ENCODE results near the gene NDE1.

The NDE1 gene

DNA sequence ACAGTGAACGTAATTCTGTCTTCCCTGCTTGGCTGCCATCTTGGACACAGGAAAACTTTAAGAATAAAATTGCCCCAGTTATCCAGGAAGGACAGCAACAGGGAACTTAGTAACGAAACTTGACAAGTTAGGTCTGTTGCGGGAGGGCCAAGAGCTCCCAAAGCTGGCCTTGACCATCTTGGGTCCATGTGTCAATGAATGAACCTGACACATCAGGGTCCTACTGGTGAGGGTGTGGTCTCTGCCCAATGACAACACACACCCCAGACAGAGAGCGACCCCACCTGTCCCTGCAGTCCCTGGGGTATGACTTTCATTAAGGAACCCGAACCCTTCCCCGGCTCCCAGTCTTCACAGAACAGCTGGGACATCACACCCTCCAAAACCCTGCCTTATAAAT lies 96.3 kb downstream of the NDE1 start:
- Histone ChIP-seq H4K8ac (ENCODE audit: low read depth, low read length) (no peak overlapping the region), H3K4me3 (ENCODE audit: low read length in 2 of 2) (no peak overlapping the region), H3K27ac (replicated peaks; ENCODE audit: low read length) (no peak overlapping the region), H2AFZ (ENCODE audit: low read length) (no peak overlapping the region), H2BK15ac (ENCODE audit: low read length) (no peak overlapping the region), H3K14ac (ENCODE audit: low read length) (peak overlapping the region; percentile 31), H2BK12ac (ENCODE audit: low read length) (no peak overlapping the region), H3K4me1 (ENCODE audit: control insufficient read depth in 2 of 2, insufficient read depth in 1 of 2, low read depth in 1 of 2, low read length in 2 of 2) (no peaks in the 10 kb centered on the region), H3K23ac (ENCODE audit: low read depth, low read length, poor library complexity) (no peak overlapping the region), H2BK120ac (ENCODE audit: low read depth, low read length) (no peak overlapping the region), H3K9me3 (replicated peaks in 1 of 2; ENCODE audit: control insufficient read depth in 2 of 2, insufficient read depth in 1 of 2, low read depth in 1 of 2, low read length in 2 of 2) (no peaks in the 10 kb centered on the region), H3K27me3 (ENCODE audit: control insufficient read depth in 3 of 3, insufficient read depth in 3 of 3, low read depth in 1 of 3, low read length in 3 of 3) (no peaks in the 10 kb centered on the region), H3K4me2 (ENCODE audit: insufficient read depth, low read length, poor library complexity, severe bottlenecking) (no peak overlapping the region), H2AK5ac (ENCODE audit: low read depth, low read length) (no peak overlapping the region), H2BK5ac (ENCODE audit: low read length) (no peak overlapping the region), H4K91ac (ENCODE audit: low read depth, low read length, poor library complexity) (no peak overlapping the region), H3K79me1 (ENCODE audit: low read depth, low read length) (peaks cover 2% of the 10 kb centered on the region), H3K18ac (ENCODE audit: low read length) (no peak overlapping the region), H3K36me3 (replicated peaks in 1 of 2; ENCODE audit: control insufficient read depth in 2 of 2, insufficient read depth in 2 of 2, low read length in 2 of 2) (no peaks in the 10 kb centered on the region), H3K9ac (ENCODE audit: low read depth, low read length, poor library complexity) (peak overlapping the region; percentile 44), H3K4ac (ENCODE audit: low read length) (no peak overlapping the region)
- no CpG with 5 or more reads among the region's 6 CpGs for whole genome bisulfite sequencing, 2 donors (ENCODE audit: extremely low coverage in 2 of 2, insufficient read length in 2 of 2, insufficient replicate concordance in 1 of 2)
- DNase-seq (ENCODE audit: low spot score), result no peak

DNA sequence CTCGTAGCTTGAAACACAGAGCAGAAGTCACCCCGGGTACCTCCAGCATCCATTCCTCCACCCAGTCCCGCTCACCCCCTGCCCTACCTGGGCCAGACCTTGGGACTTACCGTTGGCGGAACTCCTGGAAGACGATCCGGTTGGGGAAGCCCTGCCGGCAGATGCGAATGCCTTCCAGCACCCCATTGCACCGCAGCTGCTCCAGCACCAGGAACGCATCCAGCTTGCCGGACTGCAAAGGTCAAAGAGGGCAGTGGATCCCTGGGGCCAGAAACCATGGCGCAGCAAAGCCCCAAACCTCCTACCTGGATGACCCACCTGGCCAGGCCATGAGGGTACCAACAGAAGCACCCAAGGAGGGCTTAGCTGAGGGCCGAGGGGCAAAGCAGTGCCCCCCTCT lies 97.9 kb downstream of the NDE1 start:
- no peak overlapping the region for H3K27ac ChIP-seq (replicated peaks; ENCODE audit: low read length)
- no peak overlapping the region for H2BK15ac ChIP-seq (ENCODE audit: low read length)
- H3K18ac ChIP-seq (ENCODE audit: low read length), result no peak overlapping the region
- no peak overlapping the region for H3K23ac ChIP-seq (ENCODE audit: low read depth, low read length, poor library complexity)
- no peak overlapping the region for H3K4ac ChIP-seq (ENCODE audit: low read length)
- H2BK5ac ChIP-seq (ENCODE audit: low read length), result no peak overlapping the region
- no peaks in the 10 kb centered on the region for H3K9me3 ChIP-seq (replicated peaks in 1 of 2; ENCODE audit: control insufficient read depth in 2 of 2, insufficient read depth in 1 of 2, low read depth in 1 of 2, low read length in 2 of 2)
- H3K14ac ChIP-seq (ENCODE audit: low read length), result no peak overlapping the region
- H4K8ac ChIP-seq (ENCODE audit: low read depth, low read length), result no peak overlapping the region
- peak overlapping the region; percentile 5 for H3K9ac ChIP-seq (ENCODE audit: low read depth, low read length, poor library complexity)
- no peaks in the 10 kb centered on the region for H3K27me3 ChIP-seq (ENCODE audit: control insufficient read depth in 3 of 3, insufficient read depth in 3 of 3, low read depth in 1 of 3, low read length in 3 of 3)
- no peak overlapping the region for H3K4me3 ChIP-seq (ENCODE audit: low read length in 2 of 2)
- no peak overlapping the region for H2BK12ac ChIP-seq (ENCODE audit: low read length)
- H2AFZ ChIP-seq (ENCODE audit: low read length), result no peak overlapping the region
- H3K36me3 ChIP-seq (replicated peaks in 1 of 2; ENCODE audit: control insufficient read depth in 2 of 2, insufficient read depth in 2 of 2, low read length in 2 of 2), result no peaks in the 10 kb centered on the region
- no peak overlapping the region for H2BK120ac ChIP-seq (ENCODE audit: low read depth, low read length)
- H3K4me2 ChIP-seq (ENCODE audit: insufficient read depth, low read length, poor library complexity, severe bottlenecking), result no peak overlapping the region
- no peaks in the 10 kb centered on the region for H3K4me1 ChIP-seq (ENCODE audit: control insufficient read depth in 2 of 2, insufficient read depth in 1 of 2, low read depth in 1 of 2, low read length in 2 of 2)
- peak overlapping the region; percentile 17 for H2AK5ac ChIP-seq (ENCODE audit: low read depth, low read length)
- H4K91ac ChIP-seq (ENCODE audit: low read depth, low read length, poor library complexity), result no peak overlapping the region
- DNase-seq (ENCODE audit: low spot score), result no peak
- H3K79me1 ChIP-seq (ENCODE audit: low read depth, low read length), result peaks cover 2% of the 10 kb centered on the region
- WGBS, 2 donors (ENCODE audit: extremely low coverage in 2 of 2, insufficient read length in 2 of 2, insufficient replicate concordance in 1 of 2), result no CpG with 5 or more reads among the region's 14 CpGs

DNA sequence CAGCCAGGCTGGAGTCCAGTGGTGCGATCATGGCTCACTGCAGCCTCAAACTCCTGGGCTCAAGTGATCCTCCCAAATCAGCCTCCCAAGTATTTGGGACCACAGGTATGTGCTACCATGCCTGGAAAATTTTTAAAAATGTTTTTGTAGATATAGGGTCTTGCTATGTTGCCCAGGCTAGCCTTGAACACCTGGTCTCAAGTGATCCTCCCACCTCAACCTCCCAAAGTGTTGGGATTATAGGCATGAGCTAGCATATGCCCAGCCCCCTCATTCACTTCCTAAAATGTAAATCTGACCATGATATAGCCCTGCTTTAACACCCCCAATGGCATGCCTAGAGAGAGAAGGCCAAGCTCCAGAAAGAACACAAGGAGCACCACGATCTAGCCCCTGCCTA lies 98.6 kb downstream of the NDE1 start:
- Histone ChIP-seq H3K79me1 (ENCODE audit: low read depth, low read length) (no peaks in the 10 kb centered on the region), H4K91ac (ENCODE audit: low read depth, low read length, poor library complexity) (no peak overlapping the region), H3K9ac (ENCODE audit: low read depth, low read length, poor library complexity) (no peak overlapping the region), H2AK5ac (ENCODE audit: low read depth, low read length) (no peak overlapping the region), H3K14ac (ENCODE audit: low read length) (no peak overlapping the region), H3K27ac (replicated peaks; ENCODE audit: low read length) (no peak overlapping the region), H4K8ac (ENCODE audit: low read depth, low read length) (no peak overlapping the region), H3K9me3 (replicated peaks in 1 of 2; ENCODE audit: control insufficient read depth in 2 of 2, insufficient read depth in 1 of 2, low read depth in 1 of 2, low read length in 2 of 2) (no peaks in the 10 kb centered on the region), H2AFZ (ENCODE audit: low read length) (no peak overlapping the region), H2BK15ac (ENCODE audit: low read length) (no peak overlapping the region), H2BK5ac (ENCODE audit: low read length) (no peak overlapping the region), H3K27me3 (ENCODE audit: control insufficient read depth in 3 of 3, insufficient read depth in 3 of 3, low read depth in 1 of 3, low read length in 3 of 3) (no peaks in the 10 kb centered on the region), H3K4ac (ENCODE audit: low read length) (no peak overlapping the region), H2BK120ac (ENCODE audit: low read depth, low read length) (no peak overlapping the region), H2BK12ac (ENCODE audit: low read length) (no peak overlapping the region), H3K4me2 (ENCODE audit: insufficient read depth, low read length, poor library complexity, severe bottlenecking) (no peak overlapping the region), H3K4me3 (ENCODE audit: low read length in 2 of 2) (no peak overlapping the region), H3K4me1 (ENCODE audit: control insufficient read depth in 2 of 2, insufficient read depth in 1 of 2, low read depth in 1 of 2, low read length in 2 of 2) (no peaks in the 10 kb centered on the region), H3K36me3 (replicated peaks in 1 of 2; ENCODE audit: control insufficient read depth in 2 of 2, insufficient read depth in 2 of 2, low read length in 2 of 2) (no peaks in the 10 kb centered on the region), H3K23ac (ENCODE audit: low read depth, low read length, poor library complexity) (no peak overlapping the region), H3K18ac (ENCODE audit: low read length) (no peak overlapping the region)
- DNase-seq (ENCODE audit: low spot score), result no peak
- no CpG with 5 or more reads among the region's 2 CpGs for WGBS, 2 donors (ENCODE audit: extremely low coverage in 2 of 2, insufficient read length in 2 of 2, insufficient replicate concordance in 1 of 2)

DNA sequence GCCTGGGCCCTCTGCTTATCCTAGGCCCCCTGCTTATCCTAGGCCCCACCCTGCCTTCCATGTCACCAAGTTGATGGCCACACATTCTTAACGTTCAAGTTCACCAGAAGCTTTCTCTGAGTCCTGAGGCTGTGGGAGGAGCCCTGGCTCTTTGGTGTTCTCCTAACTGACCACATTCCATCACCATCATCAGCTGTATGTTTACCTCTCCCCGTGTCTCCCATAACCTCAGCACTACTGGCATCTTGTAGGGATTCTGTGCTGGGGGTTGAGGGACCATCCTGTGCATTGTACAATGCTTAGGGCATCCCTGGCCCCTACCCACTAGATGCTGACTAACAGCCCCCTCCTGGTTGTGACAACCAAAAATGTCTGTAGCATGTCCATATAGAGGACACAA lies 99.3 kb downstream of the NDE1 start:
- no peak overlapping the region for H3K18ac ChIP-seq (ENCODE audit: low read length)
- no peak overlapping the region for H2BK120ac ChIP-seq (ENCODE audit: low read depth, low read length)
- no peaks in the 10 kb centered on the region for H3K79me1 ChIP-seq (ENCODE audit: low read depth, low read length)
- H3K23ac ChIP-seq (ENCODE audit: low read depth, low read length, poor library complexity), result no peak overlapping the region
- no peak overlapping the region for H3K4ac ChIP-seq (ENCODE audit: low read length)
- H4K8ac ChIP-seq (ENCODE audit: low read depth, low read length), result no peak overlapping the region
- H3K36me3 ChIP-seq (replicated peaks in 1 of 2; ENCODE audit: control insufficient read depth in 2 of 2, insufficient read depth in 2 of 2, low read length in 2 of 2), result no peaks in the 10 kb centered on the region
- no peak overlapping the region for H3K4me2 ChIP-seq (ENCODE audit: insufficient read depth, low read length, poor library complexity, severe bottlenecking)
- H4K91ac ChIP-seq (ENCODE audit: low read depth, low read length, poor library complexity), result no peak overlapping the region
- H2AK5ac ChIP-seq (ENCODE audit: low read depth, low read length), result no peak overlapping the region
- H3K9me3 ChIP-seq (replicated peaks in 1 of 2; ENCODE audit: control insufficient read depth in 2 of 2, insufficient read depth in 1 of 2, low read depth in 1 of 2, low read length in 2 of 2), result no peaks in the 10 kb centered on the region
- H2BK12ac ChIP-seq (ENCODE audit: low read length), result no peak overlapping the region
- no peak for DNase-seq (ENCODE audit: low spot score)
- no CpG with 5 or more reads among the region's 2 CpGs for WGBS, 2 donors (ENCODE audit: extremely low coverage in 2 of 2, insufficient read length in 2 of 2, insufficient replicate concordance in 1 of 2)
- H3K27ac ChIP-seq (replicated peaks; ENCODE audit: low read length), result no peak overlapping the region
- H3K27me3 ChIP-seq (ENCODE audit: control insufficient read depth in 3 of 3, insufficient read depth in 3 of 3, low read depth in 1 of 3, low read length in 3 of 3), result no peaks in the 10 kb centered on the region
- no peak overlapping the region for H2BK15ac ChIP-seq (ENCODE audit: low read length)
- no peak overlapping the region for H3K4me3 ChIP-seq (ENCODE audit: low read length in 2 of 2)
- H3K14ac ChIP-seq (ENCODE audit: low read length), result no peak overlapping the region
- H3K9ac ChIP-seq (ENCODE audit: low read depth, low read length, poor library complexity), result no peak overlapping the region
- no peaks in the 10 kb centered on the region for H3K4me1 ChIP-seq (ENCODE audit: control insufficient read depth in 2 of 2, insufficient read depth in 1 of 2, low read depth in 1 of 2, low read length in 2 of 2)
- no peak overlapping the region for H2AFZ ChIP-seq (ENCODE audit: low read length)
- H2BK5ac ChIP-seq (ENCODE audit: low read length), result no peak overlapping the region

Measured in neuronal stem cell (in vitro differentiated cells).